HG02623 (cell line): ENCODE data around the gene RTN4.
"Not testable (repeated sequence)": the region's sequence is repeated elsewhere in the genome, so short reads cannot be mapped to it uniquely, and the experiment has no call there.

Source experiments
- ATAC-seq: cut with Tn5 transposase; IDR thresholded peaks from one replicate; pipeline ENCODE4 v1.9.1; 2021; ENCODE audit warnings: moderate library complexity; ENCODE audit not compliant: unreplicated experiment

RTN4 gene

GRCh38 chr2:55073000-55073983 is 23.0 kb upstream of the RTN4 start:
- ATAC-seq = no peak

- no peak for ATAC-seq
Measured at GRCh38 chr2:55063713-55064323, 13.6 kb upstream of the RTN4 start.

- ATAC-seq = no peak
Measured at GRCh38 chr2:55063226-55063625, 13.0 kb upstream of the RTN4 start.

GRCh38 chr2:55062754-55063153 is 12.5 kb upstream of the RTN4 start:
- ATAC-seq = no peak

GRCh38 chr2:55061523-55062344 is 11.5 kb upstream of the RTN4 start:
- no peak for ATAC-seq

GRCh38 chr2:55059793-55060192 is 9.5 kb upstream of the RTN4 start:
- no peak for ATAC-seq

- no peak for ATAC-seq
Measured at GRCh38 chr2:55057474-55057873, 7.2 kb upstream of the RTN4 start.

GRCh38 chr2:55056024-55056521 is 5.8 kb upstream of the RTN4 start:
- ATAC-seq = no peak

GRCh38 chr2:55054106-55054875 is 4.0 kb upstream of the RTN4 start:
- no peak for ATAC-seq

GRCh38 chr2:55053225-55053624 is 3.0 kb upstream of the RTN4 start:
- not testable (repeated sequence) for ATAC-seq

GRCh38 chr2:55052129-55053061 is 2.1 kb upstream of the RTN4 start:
- ATAC-seq = no peak

GRCh38 chr2:55051026-55051866 is 995 bp upstream of the RTN4 start:
- no peak for ATAC-seq

- no peak for ATAC-seq
Measured at GRCh38 chr2:55049821-55050099, 491 bp downstream of the RTN4 start.

GRCh38 chr2:55049043-55049820 is 1.0 kb downstream of the RTN4 start:
- ATAC-seq = no peak

GRCh38 chr2:55048508-55049042 is 1.7 kb downstream of the RTN4 start:
- no peak for ATAC-seq

GRCh38 chr2:55047677-55048299 is 2.5 kb downstream of the RTN4 start:
- ATAC-seq = no peak

- ATAC-seq = no peak
Measured at GRCh38 chr2:55045780-55046179, 4.5 kb downstream of the RTN4 start.
